SK-N-SH (cell line): Measurements from ENCODE around the gene CCNL2.

Experiments
- CHD2 ChIP-seq: fragments of 150-350 bp; IDR thresholded peaks from 2 replicates; pipeline ENCODE4 v1.6.1; 2018; ENCODE audit warnings: low read length; ENCODE audit not compliant: partially characterized antibody
- EZH2phosphoT487 ChIP-seq: fragments of 200-600 bp; sonication (generic); IDR thresholded peaks from 2 replicates; pipeline ENCODE4 v1.6.1; 2017; ENCODE audit warnings: low read depth, mixed run types, mild to moderate bottlenecking, antibody characterized with exemption, moderate library complexity, borderline replicate concordance
- RAD21 ChIP-seq: IDR thresholded peaks from 2 replicates; pipeline ENCODE4 v1.6.1; 2012; ENCODE audit warnings: mild to moderate bottlenecking, low read length
- RCOR1 ChIP-seq: fragments of 150-350 bp; IDR thresholded peaks from 2 replicates; pipeline ENCODE4 v1.6.1; 2017; ENCODE audit warnings: antibody characterized with exemption, low read length
- TF ChIP-seq, protein P1 (sequence below): fragments of 200-600 bp; sonication (generic); IDR thresholded peaks from 2 replicates; pipeline ENCODE4 v1.6.1; 2017; ENCODE audit warnings: antibody characterized with exemption, mild to moderate bottlenecking, moderate library complexity

DNA sequence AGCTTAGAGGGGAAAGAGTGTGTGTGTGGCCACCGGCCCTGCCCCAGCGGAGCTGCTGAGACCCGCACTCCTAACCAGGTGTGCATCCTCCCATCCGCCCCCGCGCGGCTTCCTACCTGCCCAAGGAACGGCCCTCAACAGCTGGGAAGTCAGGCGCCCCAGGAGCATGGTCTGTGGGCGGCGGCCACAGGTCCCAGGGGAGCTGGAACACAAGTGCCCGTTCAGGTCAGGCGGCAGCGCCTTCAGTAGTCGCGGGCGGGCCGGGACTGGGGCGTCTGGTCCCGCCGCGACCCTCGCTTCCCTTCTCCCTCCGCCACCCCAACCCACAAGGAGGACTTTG lies 24.6 kb downstream of the CCNL2 start:
- TF ChIP-seq RAD21: no peak
- TF ChIP-seq, protein P1, sequence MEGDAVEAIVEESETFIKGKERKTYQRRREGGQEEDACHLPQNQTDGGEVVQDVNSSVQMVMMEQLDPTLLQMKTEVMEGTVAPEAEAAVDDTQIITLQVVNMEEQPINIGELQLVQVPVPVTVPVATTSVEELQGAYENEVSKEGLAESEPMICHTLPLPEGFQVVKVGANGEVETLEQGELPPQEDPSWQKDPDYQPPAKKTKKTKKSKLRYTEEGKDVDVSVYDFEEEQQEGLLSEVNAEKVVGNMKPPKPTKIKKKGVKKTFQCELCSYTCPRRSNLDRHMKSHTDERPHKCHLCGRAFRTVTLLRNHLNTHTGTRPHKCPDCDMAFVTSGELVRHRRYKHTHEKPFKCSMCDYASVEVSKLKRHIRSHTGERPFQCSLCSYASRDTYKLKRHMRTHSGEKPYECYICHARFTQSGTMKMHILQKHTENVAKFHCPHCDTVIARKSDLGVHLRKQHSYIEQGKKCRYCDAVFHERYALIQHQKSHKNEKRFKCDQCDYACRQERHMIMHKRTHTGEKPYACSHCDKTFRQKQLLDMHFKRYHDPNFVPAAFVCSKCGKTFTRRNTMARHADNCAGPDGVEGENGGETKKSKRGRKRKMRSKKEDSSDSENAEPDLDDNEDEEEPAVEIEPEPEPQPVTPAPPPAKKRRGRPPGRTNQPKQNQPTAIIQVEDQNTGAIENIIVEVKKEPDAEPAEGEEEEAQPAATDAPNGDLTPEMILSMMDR: no peak
- no peak for TF ChIP-seq EZH2phosphoT487
- no peak for TF ChIP-seq CHD2
- TF ChIP-seq RCOR1: no peak
